Left renal cortex interstitium (tissue), 4 donors: Measurements from ENCODE around the gene ZNF609. TPM values are rescaled to one million over a fixed set of nuclear protein-coding genes. Genes with fewer than 3 reads are reported as not detected.
"Not testable (repeated sequence)": the region's sequence is repeated elsewhere in the genome, so short reads cannot be mapped to it uniquely, and the experiment has no call there.

Experiments
- DNase-seq, 4 donors: peaks; one replicate each; pipeline ENCODE4 v3.0.0-alpha.2; 2013; ENCODE audit warnings: low read depth in 4 of 4, low spot score in 2 of 4, missing footprints in 1 of 4
- polyA plus RNA-seq, 4 donors: library from polyadenylated mRNA; unstranded; fragments of 120-200 nt; gene quantifications; one replicate each; pipeline ENCODE4 v1.2.1, GENCODE V29; 2013; ENCODE audit not compliant: insufficient read length in 4 of 4

Gene ZNF609
- polyA plus RNA-seq, 4 donors: 32.4 to 40.9 (median 34.0) TPM

- DNase-seq: no peak
Measured at GRCh38 chr15:64642875-64643274, 182.5 kb downstream of the ZNF609 start.

GRCh38 chr15:64643685-64644084 lies 183.3 kb downstream of the ZNF609 start:
- no peak for DNase-seq

GRCh38 chr15:64644811-64645210 lies 184.4 kb downstream of the ZNF609 start:
- DNase-seq: not testable (repeated sequence)

GRCh38 chr15:64645995-64646394 lies 185.6 kb downstream of the ZNF609 start:
- DNase-seq: no peak

- no peak for DNase-seq
Measured at GRCh38 chr15:64647367-64647766, 187.0 kb downstream of the ZNF609 start.

- DNase-seq: no peak
Measured at GRCh38 chr15:64650552-64650951, 190.2 kb downstream of the ZNF609 start.

GRCh38 chr15:64651601-64652191 lies 191.3 kb downstream of the ZNF609 start:
- no peak for DNase-seq

- no peak for DNase-seq
Measured at GRCh38 chr15:64653757-64654156, 193.4 kb downstream of the ZNF609 start.

- no peak for DNase-seq
Measured at GRCh38 chr15:64656508-64656907, 196.1 kb downstream of the ZNF609 start.

GRCh38 chr15:64665179-64665578 lies 204.8 kb downstream of the ZNF609 start:
- no peak for DNase-seq

GRCh38 chr15:64667736-64668161 lies 207.4 kb downstream of the ZNF609 start:
- DNase-seq: no peak

- DNase-seq: no peak
Measured at GRCh38 chr15:64673866-64674265, 213.5 kb downstream of the ZNF609 start.

- no peak for DNase-seq
Measured at GRCh38 chr15:64678126-64678819, 217.9 kb downstream of the ZNF609 start.

GRCh38 chr15:64680097-64680496 lies 219.7 kb downstream of the ZNF609 start:
- DNase-seq: no peak

GRCh38 chr15:64681424-64682024 lies 221.1 kb downstream of the ZNF609 start:
- no peak for DNase-seq

- no peak for DNase-seq
Measured at GRCh38 chr15:64682255-64682654, 221.9 kb downstream of the ZNF609 start.

- no peak for DNase-seq
Measured at GRCh38 chr15:64683378-64683777, 223.0 kb downstream of the ZNF609 start.

GRCh38 chr15:64685230-64685888 lies 225.0 kb downstream of the ZNF609 start:
- no peak for DNase-seq

GRCh38 chr15:64686130-64686735 lies 225.9 kb downstream of the ZNF609 start:
- peak in 2 of 4 donors; percentile 58 to 79 for DNase-seq

GRCh38 chr15:64687172-64687571 lies 226.8 kb downstream of the ZNF609 start:
- no peak for DNase-seq

- no peak for DNase-seq
Measured at GRCh38 chr15:64687688-64688087, 227.3 kb downstream of the ZNF609 start.
